Hematopoietic multipotent progenitor cell treated with erythropoietin and hydrocortisone succinate and interleukin-3 and kit ligand, for 4 days (in vitro differentiated cells): ENCODE data around the gene EFCAB8.
A peak's percentile ranks its signal among the peaks of the same experiment; 100 is the strongest.
"Not testable (repeated sequence)": the region's sequence is repeated elsewhere in the genome, so short reads cannot be mapped to it uniquely, and the experiment has no call there.

Experiments used
- DNase-seq: peaks from one replicate; pipeline ENCODE4 v3.0.0-alpha.2; 2015

Gene EFCAB8

DNA sequence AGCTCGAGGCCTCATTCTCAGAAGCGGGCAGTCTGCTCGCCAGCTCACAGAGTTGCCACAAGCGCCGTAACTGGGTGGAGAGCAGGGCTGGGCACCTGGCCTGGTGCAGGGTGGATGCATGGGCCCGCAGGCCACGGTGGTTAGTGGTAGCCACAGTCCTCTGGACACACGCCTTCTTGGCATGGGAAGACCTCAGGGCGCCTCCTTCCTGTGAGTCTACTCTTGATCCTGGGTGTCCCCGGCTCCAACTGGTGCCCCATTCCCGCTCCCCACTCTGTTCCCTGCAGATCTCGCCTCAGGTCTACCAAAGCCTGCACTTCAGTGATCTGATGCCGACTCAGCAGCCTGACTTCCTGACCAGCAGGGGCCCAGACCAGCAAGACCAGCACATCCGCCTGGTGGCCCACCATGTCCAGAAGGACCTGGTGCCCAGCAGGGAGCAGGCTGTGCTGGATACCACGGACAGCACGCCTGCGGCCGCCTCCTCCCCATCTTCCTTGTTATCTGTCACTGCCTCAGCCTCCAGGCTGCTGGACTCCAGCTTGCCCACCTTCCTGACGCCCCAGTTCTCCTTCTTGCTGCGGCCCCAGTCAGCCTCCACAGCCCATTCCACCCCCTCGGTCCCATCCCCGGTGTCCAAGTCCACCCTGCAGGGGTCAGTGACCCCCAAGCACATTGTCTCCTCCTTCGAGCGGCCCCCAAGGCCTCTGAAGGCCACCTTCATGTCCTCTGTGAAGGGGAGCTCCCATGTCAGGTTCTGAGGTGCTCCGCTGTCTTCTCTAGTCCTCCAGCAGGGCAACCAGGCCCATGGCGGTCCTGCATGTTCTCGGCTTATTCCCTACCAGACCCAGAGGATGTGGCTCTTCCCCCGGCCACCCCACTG, 102.4 kb downstream of the EFCAB8 start:
- no peak for DNase-seq

DNA sequence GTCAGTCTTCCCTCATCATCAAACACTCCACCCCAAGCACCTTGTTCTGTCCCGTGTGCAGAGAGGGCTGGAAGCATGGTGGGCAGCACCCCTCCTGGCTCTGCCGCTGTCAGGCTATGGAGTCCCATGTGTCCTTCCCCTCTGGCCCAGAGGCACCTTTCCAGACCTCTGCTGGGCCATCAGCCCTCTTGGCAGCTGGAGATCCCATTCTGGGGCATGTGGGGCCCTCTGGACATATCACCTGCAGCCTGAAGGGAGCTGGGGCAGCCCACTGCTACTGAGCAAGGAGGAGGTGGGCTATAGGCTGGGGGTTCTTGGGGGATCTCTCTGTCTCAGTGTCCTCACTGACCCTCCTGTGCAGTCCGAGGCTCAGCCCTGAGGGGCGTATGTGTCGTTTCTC, 103.3 kb downstream of the EFCAB8 start:
- no peak for DNase-seq

GRCh38 chr20:32962646-32963045, 103.9 kb downstream of the EFCAB8 start:
- not testable (repeated sequence) for DNase-seq

DNA sequence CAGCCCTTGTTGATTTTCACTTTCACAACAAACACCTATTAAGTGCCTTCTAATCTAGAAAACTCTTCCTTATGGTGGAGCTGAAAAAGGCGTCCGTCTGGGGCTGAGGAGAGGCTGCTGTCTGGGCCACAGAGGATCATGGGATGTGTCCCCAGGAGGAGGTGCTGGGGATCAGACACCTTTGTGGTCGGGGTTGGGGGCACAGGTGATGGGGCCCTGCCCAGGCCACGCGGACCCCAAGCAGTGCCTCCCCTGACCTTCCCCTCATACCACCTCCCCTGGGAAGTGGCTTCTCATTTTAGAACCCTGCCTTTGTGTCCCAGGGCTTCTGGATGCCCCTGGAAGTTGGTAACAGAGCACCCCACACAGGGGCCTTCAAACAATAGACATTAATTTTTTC, 104.5 kb downstream of the EFCAB8 start:
- no peak for DNase-seq

DNA sequence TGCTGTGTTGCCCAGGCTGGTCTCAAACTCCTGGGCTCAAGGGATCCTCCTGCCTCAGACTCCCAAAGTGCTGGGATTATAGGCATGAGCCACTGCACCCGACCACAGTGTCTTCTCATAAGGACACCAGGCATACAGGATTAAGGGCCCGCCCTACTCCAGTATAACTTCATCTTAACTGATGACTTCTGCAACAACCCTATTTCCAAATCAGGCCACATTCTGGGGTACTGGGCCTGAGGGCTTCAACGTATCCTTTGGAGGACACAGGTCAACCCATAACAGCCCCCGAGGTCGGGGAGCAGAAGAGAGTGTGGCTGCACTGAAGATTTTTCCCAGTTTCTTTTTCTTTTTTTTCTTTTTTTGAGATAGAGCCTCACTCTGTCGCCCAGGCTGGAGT, 105.9 kb downstream of the EFCAB8 start:
- no peak for DNase-seq

GRCh38 chr20:32965115-32965514, 106.4 kb downstream of the EFCAB8 start:
- DNase-seq, result no peak

GRCh38 chr20:32965581-32966373, 107.1 kb downstream of the EFCAB8 start:
- DNase-seq, result peak; percentile 35

- no peak for DNase-seq
These were observed 107.7 kb downstream of the EFCAB8 start for GRCh38 chr20:32966382-32966781.

DNA sequence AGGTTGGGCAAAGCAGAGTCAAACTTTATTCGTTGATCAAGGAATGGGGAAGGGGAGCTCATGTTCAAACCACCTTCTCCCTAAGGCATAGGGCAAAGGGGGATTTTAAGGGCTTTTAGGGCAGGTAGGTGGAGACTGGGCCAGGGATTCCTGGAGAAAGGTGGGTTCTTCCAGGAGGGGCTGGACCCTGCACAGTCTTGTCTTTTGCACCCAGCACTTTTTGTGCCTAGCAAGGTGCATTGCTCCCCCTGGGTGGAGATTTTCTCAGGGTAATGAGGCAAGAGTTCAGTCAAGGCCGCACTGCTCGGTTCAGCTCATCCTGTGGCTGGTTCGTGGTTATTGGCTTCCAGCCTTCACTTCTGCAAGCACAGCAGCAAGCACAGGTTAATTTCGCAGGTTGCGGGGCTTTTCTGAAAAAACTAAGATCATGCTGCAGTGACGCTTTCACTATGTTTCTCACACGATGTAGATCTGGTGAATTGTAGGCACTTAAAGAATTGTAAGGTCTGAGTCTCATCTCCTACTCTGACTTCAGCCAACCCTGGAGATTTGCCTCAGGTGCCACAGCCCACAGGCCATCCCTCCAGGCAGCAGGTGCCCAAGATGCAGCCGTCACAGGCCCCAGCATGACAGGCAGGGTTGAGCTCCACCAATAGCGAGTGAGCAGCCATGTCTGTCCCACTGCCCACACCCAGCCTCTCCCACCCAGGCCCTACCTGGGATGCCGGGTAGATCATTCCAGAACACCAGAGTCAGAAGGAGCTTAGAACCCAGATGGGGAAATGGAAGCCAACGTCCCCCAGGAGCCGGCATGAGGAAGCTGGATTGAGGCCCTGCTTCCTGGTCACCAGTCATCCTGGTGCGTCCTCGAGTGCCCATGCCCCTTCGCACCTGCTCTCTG, 108.4 kb downstream of the EFCAB8 start:
- DNase-seq, result peak; percentile 53

DNA sequence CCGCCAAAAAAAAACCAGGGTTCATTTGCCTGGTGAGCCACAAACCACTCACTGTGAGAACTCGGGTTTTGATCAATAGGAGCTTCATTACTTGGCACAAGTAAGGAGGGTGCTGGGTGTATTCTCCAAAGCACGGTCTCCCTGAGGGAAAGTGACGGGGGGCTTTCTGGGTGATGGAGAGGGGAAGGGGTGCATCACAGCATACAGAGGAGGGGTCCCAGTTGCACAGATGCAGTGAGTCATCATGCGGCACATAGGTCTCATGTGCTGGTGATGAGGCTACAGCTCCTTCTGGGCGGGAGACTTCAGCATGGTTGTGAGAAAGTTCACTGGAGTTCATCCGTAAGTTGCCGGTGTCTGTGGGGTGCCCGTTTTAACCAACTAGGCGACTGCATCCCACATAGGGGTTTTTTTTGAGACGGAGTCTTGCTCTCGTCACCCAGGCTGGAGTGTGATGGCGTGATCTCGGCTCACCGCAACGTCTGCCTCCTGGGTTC, 109.3 kb downstream of the EFCAB8 start:
- no peak for DNase-seq

DNA sequence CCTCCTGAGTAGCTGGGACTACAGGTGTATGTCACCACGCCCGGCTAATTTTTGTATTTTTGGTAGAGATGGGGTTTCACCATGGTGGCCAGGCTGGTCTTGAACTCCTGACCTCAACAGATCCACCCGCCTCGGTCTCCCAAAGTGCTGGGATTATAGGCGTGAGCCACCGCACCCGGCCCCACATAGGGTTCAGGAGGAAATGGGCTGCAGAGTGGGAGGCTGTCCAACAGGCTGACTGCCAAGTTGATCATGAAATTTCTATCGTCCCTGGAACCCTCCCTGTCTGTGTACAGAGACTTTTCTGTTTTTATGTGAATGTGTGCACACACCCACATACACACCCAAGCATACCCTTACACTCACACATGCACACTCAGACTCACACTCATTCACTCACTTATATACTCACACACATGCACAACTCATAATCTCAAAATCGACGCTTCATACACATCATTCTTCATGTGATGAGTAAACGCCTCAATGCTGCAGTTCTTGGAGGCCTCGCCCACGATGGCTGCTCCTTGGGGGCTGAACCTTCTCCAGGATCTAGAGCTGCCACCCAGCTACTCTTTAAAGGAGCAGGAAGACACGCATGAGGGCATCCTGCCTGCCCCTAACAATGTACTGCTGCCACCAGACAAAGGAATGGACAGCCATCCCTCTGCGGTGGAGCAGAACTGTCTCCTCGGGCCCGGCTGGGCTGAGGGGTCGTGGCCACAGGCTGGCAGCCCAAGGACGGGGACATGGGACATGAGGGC, 109.9 kb downstream of the EFCAB8 start:
- peak; percentile 40 for DNase-seq

GRCh38 chr20:32969356-32970114, 110.8 kb downstream of the EFCAB8 start:
- no peak for DNase-seq

GRCh38 chr20:32970115-32970972, 111.6 kb downstream of the EFCAB8 start:
- no peak for DNase-seq

GRCh38 chr20:32970973-32971300, 112.2 kb downstream of the EFCAB8 start:
- no peak for DNase-seq

- peak; percentile 52 for DNase-seq
These were observed 113.0 kb downstream of the EFCAB8 start for GRCh38 chr20:32971703-32972161.

GRCh38 chr20:32972181-32973076, 113.7 kb downstream of the EFCAB8 start:
- DNase-seq, result peak; percentile 98

GRCh38 chr20:32973077-32973717, 114.5 kb downstream of the EFCAB8 start:
- no peak for DNase-seq
